DND-41 (cell line): ENCODE results near the gene NPM3.
A peak's percentile ranks its signal among the peaks of the same experiment; 100 is the strongest.

Source experiments
- ATAC-seq: fragments of 200-7000 bp; cut with Tn5 transposase; 3 replicates; pipeline ENCODE4 v1.9.1; 2021; ENCODE audit warnings: low read depth; ENCODE audit not compliant: insufficient read depth
- DNase-seq: peaks from one replicate; pipeline ENCODE4 v3.0.0-alpha.2; 2020
- H2AFZ ChIP-seq: 2 replicates; pipeline ENCODE4 v1.6.0; 2012; ENCODE audit warnings: low read depth, low read length
- H3K27ac ChIP-seq: 2 replicates; pipeline ENCODE4 v1.5.1; 2012; ENCODE audit warnings: low read length, inconsistent platforms
- H3K27me3 ChIP-seq: fragments of 200-600 bp; sonication (generic); 2 replicates; pipeline ENCODE4 v1.6.0; 2012; ENCODE audit warnings: low read length, mild to moderate bottlenecking, inconsistent platforms; ENCODE audit not compliant: insufficient read depth, poor library complexity
- H3K36me3 ChIP-seq: 2 replicates; pipeline ENCODE4 v1.5.1; 2012; ENCODE audit warnings: low read length, inconsistent platforms; ENCODE audit not compliant: insufficient read depth
- H3K4me1 ChIP-seq: 2 replicates; pipeline ENCODE4 v1.5.1; 2012; ENCODE audit warnings: mild to moderate bottlenecking, low read length; ENCODE audit not compliant: insufficient read depth
- H3K4me2 ChIP-seq: 2 replicates; pipeline ENCODE4 v1.6.0; 2012; ENCODE audit warnings: mild to moderate bottlenecking, moderate library complexity, low read length, inconsistent platforms; ENCODE audit not compliant: insufficient read depth
- H3K4me3 ChIP-seq, 2 experiments: fragments of 200-600 bp in 1 of 2; shearing (Covaris generic) in 1 of 2; 2 replicates each; pipeline ENCODE4 v1.5.1; 2012 to 2016; ENCODE audit warnings: inconsistent platforms in 2 of 2, low read length in 2 of 2, mild to moderate bottlenecking in 2 of 2, low read depth in 1 of 2, moderate library complexity in 1 of 2
- H3K79me2 ChIP-seq: 2 replicates; pipeline ENCODE4 v1.6.0; 2012; ENCODE audit warnings: low read length, inconsistent platforms; ENCODE audit not compliant: insufficient read depth
- H3K9ac ChIP-seq: 2 replicates; pipeline ENCODE4 v1.6.0; 2012; ENCODE audit warnings: low read depth, mild to moderate bottlenecking, inconsistent platforms, low read length, moderate library complexity
- H3K9me3 ChIP-seq: 2 replicates; pipeline ENCODE4 v1.5.1; 2012; ENCODE audit warnings: low read length, moderate library complexity, mild to moderate bottlenecking, inconsistent platforms; ENCODE audit not compliant: insufficient read depth, severe bottlenecking
- H4K20me1 ChIP-seq: 2 replicates; pipeline ENCODE4 v1.6.0; 2012; ENCODE audit warnings: low read length; ENCODE audit not compliant: insufficient read depth
- CTCF ChIP-seq: IDR thresholded peaks from 2 replicates; pipeline ENCODE4 v1.5.1; 2012; ENCODE audit warnings: borderline replicate concordance, low read length, moderate library complexity, mild to moderate bottlenecking; ENCODE audit not compliant: poor library complexity, severe bottlenecking; ENCODE audit errors: extremely low read depth
- EZH2 ChIP-seq: IDR thresholded peaks from 3 replicates; pipeline ENCODE4 v1.6.1; 2012; ENCODE audit warnings: borderline replicate concordance, low read depth, mild to moderate bottlenecking, moderate library complexity, low read length, inconsistent platforms; ENCODE audit not compliant: severe bottlenecking

Gene NPM3

GRCh38 chr10:101830322-101831168 is 47.3 kb upstream of the NPM3 start:
- Histone ChIP-seq H3K4me3 (peak overlapping the region; percentile 18 to 64; a peak in 3 of 4 replicates), H3K79me2 (no peaks in the 10 kb centered on the region), H3K27ac (peak overlapping the region; percentile 80), H3K4me2 (peak overlapping the region; percentile 92), H3K4me1 (peaks cover 35% of the 10 kb centered on the region), H3K36me3 (no peaks in the 10 kb centered on the region), H3K27me3 (no peaks in the 10 kb centered on the region), H3K9me3 (no peaks in the 10 kb centered on the region), H4K20me1 (peaks cover 3% of the 10 kb centered on the region; the same call in 1 of the 2 replicates), H2AFZ (peak overlapping the region; percentile 85), H3K9ac (peak overlapping the region; percentile 66)
- ATAC-seq (peak; percentile 93), DNase-seq (peak; percentile 92)
- TF ChIP-seq CTCF (no peak), EZH2 (no peak)

- peak overlapping the region; percentile 80 for H3K27ac ChIP-seq
- H3K27me3 ChIP-seq, result no peaks in the 10 kb centered on the region
- H2AFZ ChIP-seq, result peak overlapping the region; percentile 85
- no peaks in the 10 kb centered on the region for H3K36me3 ChIP-seq
- peak overlapping the region; percentile 66; the same call in 1 of the 2 replicates for H3K9ac ChIP-seq
- H3K79me2 ChIP-seq, result no peaks in the 10 kb centered on the region
- H3K9me3 ChIP-seq, result no peaks in the 10 kb centered on the region
- peaks cover 35% of the 10 kb centered on the region for H3K4me1 ChIP-seq
- peaks cover 3% of the 10 kb centered on the region; the same call in 1 of the 2 replicates for H4K20me1 ChIP-seq
- peak overlapping the region in 1 of 2 experiments; percentile 64; a peak in 1 of 4 replicates for H3K4me3 ChIP-seq
- DNase-seq, result no peak
- TF ChIP-seq CTCF (no peak), EZH2 (no peak)
- no peak for ATAC-seq
- H3K4me2 ChIP-seq, result peak overlapping the region; percentile 92; the same call in 1 of the 2 replicates
These were observed 46.5 kb upstream of the NPM3 start for GRCh38 chr10:101829561-101830315.

- Histone ChIP-seq H3K4me3 (no peak overlapping the region), H3K36me3 (no peaks in the 10 kb centered on the region), H3K79me2 (no peaks in the 10 kb centered on the region), H3K4me1 (peaks cover 31% of the 10 kb centered on the region), H4K20me1 (peaks cover 3% of the 10 kb centered on the region; the same call in 1 of the 2 replicates), H2AFZ (no peak overlapping the region), H3K27ac (no peak overlapping the region), H3K9me3 (no peaks in the 10 kb centered on the region), H3K27me3 (no peaks in the 10 kb centered on the region), H3K9ac (no peak overlapping the region), H3K4me2 (no peak overlapping the region)
- no peak for TF ChIP-seq EZH2
- TF ChIP-seq CTCF, result no peak
- DNase-seq (no peak), ATAC-seq (no peak)
These were observed 45.7 kb upstream of the NPM3 start for GRCh38 chr10:101828766-101829551.
